Measurements from ENCODE around the gene RMND5B. TPM values are rescaled to one million over a fixed set of nuclear protein-coding genes. Genes with fewer than 3 reads are reported as not detected.

Gene RMND5B
- total and polyA plus RNA-seq, 4 donors = 24.4 to 46.1 (median 36.1) TPM

GRCh38 chr5:178111925-178112324, 18.9 kb upstream of the RMND5B start:
- DNase-seq (peak in 1 of 3 donors; percentile 45), ATAC-seq (ENCODE audit: insufficient read depth, low FRiP score) (no peak)
- H3K4me1 ChIP-seq (ENCODE audit: control insufficient read depth in 5 of 5, insufficient read depth in 5 of 5, low read length in 5 of 5) = peaks cover 0 to 21% (median 7%) of the 10 kb centered on the region in 5 donors
- TF ChIP-seq CTCF (IDR thresholded peaks at IDR 0.05; ENCODE audit: control extremely low read depth, extremely low read depth) = no peak
- H3K36me3 ChIP-seq (ENCODE audit: control insufficient read depth in 4 of 4, insufficient read depth in 4 of 4, low read length in 4 of 4) = no peaks in the 10 kb centered on the region
- H3K4me3 ChIP-seq = no peak overlapping the region
- WGBS, 2 donors = 43 to 56% methylated on average over 3 of the region's 3 CpGs
- peaks cover 0 to 35% (median 34%) of the 10 kb centered on the region in 3 donors for H3K27me3 ChIP-seq (ENCODE audit: control insufficient read depth in 3 of 3, insufficient read depth in 3 of 3, low read length in 2 of 3)
- H3K9me3 ChIP-seq (ENCODE audit: control insufficient read depth in 4 of 4, insufficient read depth in 3 of 4, low read length in 3 of 4) = no peaks in the 10 kb centered on the region
- H3K27ac ChIP-seq (ENCODE audit: low read depth in 1 of 2, low read length in 1 of 2) = no peak overlapping the region
- no peak overlapping the region for H3K9ac ChIP-seq (ENCODE audit: insufficient read depth in 1 of 2, low read length in 2 of 2)

DNA sequence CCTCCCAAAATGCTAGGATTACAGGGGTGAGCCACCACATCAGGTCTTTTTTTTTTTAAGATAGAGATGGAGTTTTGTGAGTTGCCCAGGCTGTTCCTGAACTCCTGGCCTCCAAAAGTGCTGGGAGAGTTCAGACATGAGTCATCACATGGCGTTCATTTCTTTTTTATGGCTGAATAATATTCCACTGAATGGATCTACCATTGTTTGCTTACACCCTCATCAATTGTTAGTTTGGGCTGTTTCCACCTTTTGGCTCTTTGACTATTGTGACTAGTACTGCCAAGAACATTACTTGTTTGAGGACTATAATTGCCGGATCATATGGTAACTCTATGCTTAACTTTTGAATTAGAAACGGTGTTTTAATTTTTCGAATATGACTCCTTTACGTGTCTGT, 18.3 kb upstream of the RMND5B start:
- no peaks in the 10 kb centered on the region for H3K9me3 ChIP-seq (ENCODE audit: control insufficient read depth in 4 of 4, insufficient read depth in 3 of 4, low read length in 3 of 4)
- WGBS, 2 donors = 79 to 81% methylated on average over 5 of the region's 5 CpGs
- H3K27ac ChIP-seq (ENCODE audit: low read depth in 1 of 2, low read length in 1 of 2) = no peak overlapping the region
- peaks cover 0 to 21% (median 7%) of the 10 kb centered on the region in 5 donors for H3K4me1 ChIP-seq (ENCODE audit: control insufficient read depth in 5 of 5, insufficient read depth in 5 of 5, low read length in 5 of 5)
- no peak overlapping the region for H3K4me3 ChIP-seq
- H3K36me3 ChIP-seq (ENCODE audit: control insufficient read depth in 4 of 4, insufficient read depth in 4 of 4, low read length in 4 of 4) = no peaks in the 10 kb centered on the region
- no peak for TF ChIP-seq CTCF (IDR thresholded peaks at IDR 0.05; ENCODE audit: control extremely low read depth, extremely low read depth)
- no peak for DNase-seq
- ATAC-seq (ENCODE audit: insufficient read depth, low FRiP score) = no peak
- H3K27me3 ChIP-seq (ENCODE audit: control insufficient read depth in 3 of 3, insufficient read depth in 3 of 3, low read length in 2 of 3) = peaks cover 0 to 42% (median 40%) of the 10 kb centered on the region in 3 donors
- H3K9ac ChIP-seq (ENCODE audit: insufficient read depth in 1 of 2, low read length in 2 of 2) = no peak overlapping the region

- 1% methylated on average over 61 to 96 of the region's 96 CpGs for WGBS, 2 donors
- H3K4me1 ChIP-seq (ENCODE audit: control insufficient read depth in 5 of 5, insufficient read depth in 5 of 5, low read length in 5 of 5) = peaks cover 0 to 21% (median 4%) of the 10 kb centered on the region in 5 donors
- peak within 1 kb of the TSS; percentile 70 to 73 for H3K27ac ChIP-seq (ENCODE audit: low read depth in 1 of 2, low read length in 1 of 2)
- H3K36me3 ChIP-seq (ENCODE audit: control insufficient read depth in 4 of 4, insufficient read depth in 4 of 4, low read length in 4 of 4) = no peaks in the 10 kb centered on the region
- peaks cover 0 to 43% (median 40%) of the 10 kb centered on the region in 3 donors for H3K27me3 ChIP-seq (ENCODE audit: control insufficient read depth in 3 of 3, insufficient read depth in 3 of 3, low read length in 2 of 3)
- DNase-seq (peak; percentile 46 to 64 (median 61)), ATAC-seq (ENCODE audit: insufficient read depth, low FRiP score) (peak; percentile 85)
- no peak for TF ChIP-seq CTCF (IDR thresholded peaks at IDR 0.05; ENCODE audit: control extremely low read depth, extremely low read depth)
- H3K9ac ChIP-seq (ENCODE audit: insufficient read depth in 1 of 2, low read length in 2 of 2) = no peak within 1 kb of the TSS
- no peaks in the 10 kb centered on the region for H3K9me3 ChIP-seq (ENCODE audit: control insufficient read depth in 4 of 4, insufficient read depth in 3 of 4, low read length in 3 of 4)
- H3K4me3 ChIP-seq = peak within 1 kb of the TSS; percentile 74
Observed at GRCh38 chr5:178113141-178113787, 17.6 kb upstream of the RMND5B start, which contains the start of gene N4BP3. N4BP3 (plus strand) TSS chr5:178113532; CDS start chr5:178119584, 6,052 bp downstream.

All from lung (tissue), 12 donors.